Skeletal muscle tissue (tissue), 4 donors: ENCODE data around the gene SERPIND1. TPM values are rescaled to one million over a fixed set of nuclear protein-coding genes. Genes with fewer than 3 reads are reported as not detected.
"Not testable (repeated sequence)": the region's sequence is repeated elsewhere in the genome, so short reads cannot be mapped to it uniquely, and the experiment has no call there.

ENCODE experiments used
- H3K27ac ChIP-seq: one replicate; pipeline ENCODE4 v1.7.0; 2013; ENCODE audit warnings: mild to moderate bottlenecking, low read depth, low read length, inconsistent platforms
- H3K27me3 ChIP-seq, 3 donors: one replicate each; pipeline ENCODE4 v1.7.0; 2013; ENCODE audit warnings: low read length in 3 of 3; ENCODE audit not compliant: control insufficient read depth in 3 of 3, insufficient read depth in 3 of 3
- H3K36me3 ChIP-seq, 3 donors: one replicate each; pipeline ENCODE4 v1.7.0; 2013; ENCODE audit warnings: low read length in 3 of 3; ENCODE audit not compliant: control insufficient read depth in 3 of 3, insufficient read depth in 3 of 3
- H3K4me1 ChIP-seq, 3 donors: one replicate each; pipeline ENCODE4 v1.7.0; 2013; ENCODE audit warnings: low read length in 3 of 3, mild to moderate bottlenecking in 3 of 3; ENCODE audit not compliant: control insufficient read depth in 3 of 3, insufficient read depth in 3 of 3
- H3K4me3 ChIP-seq, 3 donors: one replicate each; pipeline ENCODE4 v1.7.0; 2013; ENCODE audit warnings: low read length in 3 of 3
- H3K9ac ChIP-seq, 3 donors: one replicate each; pipeline ENCODE4 v1.7.0; 2013; ENCODE audit warnings: low read length in 3 of 3, mild to moderate bottlenecking in 3 of 3, moderate library complexity in 2 of 3, low read depth in 1 of 3
- H3K9me3 ChIP-seq, 3 donors: one replicate each; pipeline ENCODE4 v1.7.0; 2013; ENCODE audit warnings: low read length in 3 of 3; ENCODE audit not compliant: control insufficient read depth in 3 of 3
- total RNA-seq: library from RNA; depleted of rRNA; stranded (reverse); fragments of >200 nt; gene quantifications from one replicate; pipeline ENCODE4 v1.2.3, GENCODE V29; 2014
- donor health status: Osteomylitis.

SERPIND1 gene
- total RNA-seq, 1 donor from 2014 or later = not detected

GRCh38 chr22:20736891-20737290, 37.0 kb upstream of the SERPIND1 start:
- H3K9ac ChIP-seq, H3K4me1 ChIP-seq, H3K9me3 ChIP-seq, H3K27ac ChIP-seq, H3K27me3 ChIP-seq, H3K4me3 ChIP-seq: not testable (repeated sequence)
- H3K36me3 ChIP-seq = peaks cover 8 to 13% (median 10%) of the 10 kb centered on the region in 3 donors

DNA sequence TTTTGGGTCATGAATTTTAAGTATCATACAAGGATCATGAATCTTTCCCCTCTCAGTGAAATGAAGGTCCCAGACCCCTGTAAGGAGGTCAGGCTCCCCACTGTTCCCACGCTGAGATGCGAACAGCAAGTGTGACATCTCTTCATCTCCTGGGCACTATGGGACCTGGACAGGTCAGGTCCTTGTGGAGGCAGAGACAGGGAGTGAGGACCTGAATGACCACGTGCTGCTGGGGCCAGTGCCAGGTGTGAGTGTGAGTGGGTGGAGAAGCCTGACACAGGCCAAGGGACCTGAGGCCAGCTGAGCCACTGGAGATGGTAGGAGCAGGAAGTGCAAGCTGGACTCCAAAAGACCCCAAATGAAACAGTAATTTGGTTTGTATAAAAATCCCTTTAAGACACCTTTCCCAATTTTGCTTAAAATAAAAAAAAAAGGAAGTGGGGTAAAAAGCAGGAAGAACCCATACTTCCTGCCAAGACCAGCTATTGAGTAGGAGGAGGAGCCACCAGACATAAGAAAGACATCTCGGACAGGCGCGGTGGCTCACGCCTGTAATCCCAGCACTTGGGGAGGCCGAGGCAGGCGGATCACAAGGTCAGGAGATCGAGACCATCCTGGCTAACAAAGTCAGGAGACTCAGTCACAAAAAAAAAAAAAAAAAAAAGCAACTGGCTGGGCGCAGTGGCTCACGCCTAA, 35.4 kb upstream of the SERPIND1 start:
- Histone ChIP-seq H3K9me3 (no peaks in the 10 kb centered on the region), H3K4me3 (no peak overlapping the region), H3K27me3 (no peaks in the 10 kb centered on the region), H3K9ac (no peak overlapping the region), H3K36me3 (peaks cover 15 to 20% (median 18%) of the 10 kb centered on the region in 3 donors), H3K27ac (no peak overlapping the region), H3K4me1 (no peaks in the 10 kb centered on the region)

DNA sequence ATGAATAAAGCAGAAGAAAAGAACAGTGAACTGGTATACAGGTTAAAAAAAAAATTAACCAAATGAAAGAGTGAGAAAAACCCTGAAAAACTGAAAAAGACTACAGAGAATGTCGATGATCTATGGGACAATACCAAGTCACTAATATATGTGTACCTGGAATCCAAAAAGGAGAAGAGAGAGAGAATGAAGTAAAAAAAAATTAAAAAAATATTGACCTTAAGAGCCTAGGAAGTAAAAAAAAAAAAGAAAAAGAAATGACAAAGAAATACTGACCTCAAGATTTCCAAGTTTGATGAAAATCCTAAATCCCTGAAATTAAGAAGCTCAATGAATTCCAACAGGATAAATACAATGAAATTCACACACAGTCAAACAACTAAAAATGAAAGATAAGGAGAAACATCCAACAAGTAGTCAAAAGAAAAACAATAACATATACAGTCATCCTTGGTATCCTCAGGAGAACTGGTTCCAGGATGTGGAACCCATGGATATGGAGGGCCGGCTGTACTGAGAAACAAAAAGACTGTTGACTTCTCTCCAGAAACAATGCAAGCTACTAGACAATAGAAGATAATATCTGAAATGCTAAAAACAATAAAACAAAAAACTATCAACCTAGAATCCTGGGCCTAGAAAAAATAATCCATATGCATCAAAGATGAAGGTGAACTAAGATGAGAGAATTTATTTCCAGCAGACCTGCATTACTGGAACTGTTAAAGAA, 33.5 kb upstream of the SERPIND1 start:
- Histone ChIP-seq H3K9me3 (no peaks in the 10 kb centered on the region), H3K27me3 (no peaks in the 10 kb centered on the region), H3K4me1 (no peaks in the 10 kb centered on the region), H3K27ac (no peak overlapping the region), H3K36me3 (peaks cover 25 to 28% (median 26%) of the 10 kb centered on the region in 3 donors), H3K4me3 (no peak overlapping the region), H3K9ac (no peak overlapping the region)

- no peaks in the 10 kb centered on the region for H3K9me3 ChIP-seq
- no peak overlapping the region for H3K9ac ChIP-seq
- H3K36me3 ChIP-seq = peaks cover 26 to 30% (median 27%) of the 10 kb centered on the region in 3 donors
- H3K27me3 ChIP-seq = no peaks in the 10 kb centered on the region
- no peak overlapping the region for H3K4me3 ChIP-seq
- H3K27ac ChIP-seq = no peak overlapping the region
- no peaks in the 10 kb centered on the region for H3K4me1 ChIP-seq
Observed at GRCh38 chr22:20741008-20741633, 32.8 kb upstream of the SERPIND1 start.

DNA sequence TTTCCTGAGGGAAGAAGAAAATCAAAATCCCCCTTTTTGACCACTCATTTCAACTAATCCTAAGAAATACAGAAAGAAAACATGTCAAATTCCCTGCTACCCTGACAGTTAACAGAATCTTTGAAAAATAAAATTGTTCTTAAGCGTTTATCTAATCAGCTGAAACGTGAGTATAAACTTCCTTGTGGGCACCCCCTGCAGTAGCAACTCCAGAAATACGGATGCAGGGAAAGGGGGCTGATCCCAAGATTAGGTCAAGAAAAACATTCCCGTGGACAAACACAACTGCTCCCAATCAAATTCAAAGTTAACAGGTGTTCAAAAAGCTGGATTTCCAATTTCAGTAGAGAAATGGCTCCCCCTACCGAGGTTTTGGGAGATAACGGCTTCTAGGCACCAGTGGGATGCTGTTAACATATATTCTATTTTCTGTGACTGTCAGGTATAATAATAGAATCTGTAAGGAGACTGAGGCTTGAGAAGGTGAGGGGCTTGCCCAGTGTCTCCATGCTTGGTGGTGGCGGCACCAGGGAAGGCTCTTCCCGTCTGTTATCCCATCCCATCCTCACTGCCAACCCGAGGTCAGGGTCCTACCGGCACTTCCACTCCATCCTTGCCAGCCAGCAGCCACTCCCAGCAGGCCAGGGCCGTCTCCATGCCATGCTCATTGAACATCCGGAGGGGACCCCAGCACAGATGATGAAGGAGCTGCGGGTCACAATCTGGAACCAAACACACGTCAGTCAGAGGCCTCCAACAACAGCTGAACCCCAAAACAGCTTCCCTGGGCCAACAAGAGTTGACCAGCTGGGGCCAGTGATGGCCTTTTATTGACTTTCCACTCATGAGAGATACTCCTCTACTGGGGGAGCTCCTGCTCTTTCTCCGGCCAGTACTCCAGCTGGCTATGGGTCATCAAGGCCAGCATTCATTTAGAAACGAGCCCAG, 32.0 kb upstream of the SERPIND1 start:
- Histone ChIP-seq H3K9ac (no peak overlapping the region), H3K4me1 (no peaks in the 10 kb centered on the region), H3K4me3 (no peak overlapping the region), H3K27ac (no peak overlapping the region), H3K9me3 (no peaks in the 10 kb centered on the region), H3K36me3 (peaks cover 30 to 35% (median 32%) of the 10 kb centered on the region in 3 donors), H3K27me3 (no peaks in the 10 kb centered on the region)

- no peak overlapping the region for H3K9ac ChIP-seq
- H3K9me3 ChIP-seq = no peaks in the 10 kb centered on the region
- no peaks in the 10 kb centered on the region for H3K27me3 ChIP-seq
- H3K36me3 ChIP-seq = peaks cover 39 to 40% (median 40%) of the 10 kb centered on the region in 3 donors
- no peak overlapping the region for H3K27ac ChIP-seq
- H3K4me3 ChIP-seq = no peak overlapping the region
- no peaks in the 10 kb centered on the region for H3K4me1 ChIP-seq
Observed at GRCh38 chr22:20742764-20743163, 31.1 kb upstream of the SERPIND1 start.

GRCh38 chr22:20744456-20744855, 29.5 kb upstream of the SERPIND1 start:
- no peak overlapping the region for H3K4me3 ChIP-seq
- H3K36me3 ChIP-seq = peaks cover 38 to 43% (median 40%) of the 10 kb centered on the region in 3 donors

DNA sequence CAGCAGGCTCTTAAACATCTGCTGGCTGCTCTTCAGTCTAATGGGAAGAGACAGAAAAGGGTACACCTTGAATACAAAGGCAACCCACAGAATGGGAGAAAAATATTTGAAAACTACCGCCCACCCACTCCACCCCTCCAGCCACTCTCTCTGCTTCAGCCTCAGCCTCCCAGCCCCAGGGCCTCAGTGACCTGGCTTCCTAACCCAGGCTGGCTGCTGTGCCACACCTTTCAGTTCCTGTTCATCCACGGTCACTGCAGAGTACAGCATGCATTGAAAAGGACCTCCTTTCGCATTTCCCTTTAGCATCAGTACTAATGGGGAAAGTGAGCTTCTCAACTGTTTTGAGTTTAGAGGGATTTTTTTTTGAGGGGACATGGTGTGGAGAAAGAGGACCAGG, 28.8 kb upstream of the SERPIND1 start:
- Histone ChIP-seq H3K36me3 (peaks cover 44 to 48% (median 45%) of the 10 kb centered on the region in 3 donors), H3K4me1 (peaks cover 0 to 3% (median 0%) of the 10 kb centered on the region in 3 donors), H3K9me3 (no peaks in the 10 kb centered on the region), H3K4me3 (no peak overlapping the region), H3K27ac (no peak overlapping the region), H3K9ac (no peak overlapping the region), H3K27me3 (no peaks in the 10 kb centered on the region)

More at GRCh38 chr22:20744456-20744855, 29.5 kb upstream of the SERPIND1 start:
- no peak overlapping the region for H3K9ac ChIP-seq
- H3K27ac ChIP-seq = no peak overlapping the region
- H3K9me3 ChIP-seq = no peaks in the 10 kb centered on the region
- no peaks in the 10 kb centered on the region for H3K4me1 ChIP-seq
- no peaks in the 10 kb centered on the region for H3K27me3 ChIP-seq

GRCh38 chr22:20746431-20747189, 27.3 kb upstream of the SERPIND1 start:
- Histone ChIP-seq H3K27ac (no peak overlapping the region), H3K4me3 (no peak overlapping the region), H3K27me3 (no peaks in the 10 kb centered on the region), H3K9me3 (no peaks in the 10 kb centered on the region), H3K9ac (no peak overlapping the region), H3K36me3 (peaks cover 45 to 54% (median 46%) of the 10 kb centered on the region in 3 donors), H3K4me1 (peaks cover 9 to 16% (median 10%) of the 10 kb centered on the region in 3 donors)
